Activated CD8-positive, alpha-beta memory T cell treated with anti-CD3 and anti-CD28 coated beads, Interleukin-2, amount 50 U/mL, for 24 hours (primary cell): ENCODE measurements around the gene PPP1R16B.

Source experiments
- DNase-seq: peaks from one replicate; pipeline ENCODE4 v3.0.0-alpha.2; 2020; ENCODE audit errors: extremely low read depth

Gene PPP1R16B

GRCh38 chr20:38877483-38877882, 72.0 kb downstream of the PPP1R16B start:
- DNase-seq, result no peak

DNA sequence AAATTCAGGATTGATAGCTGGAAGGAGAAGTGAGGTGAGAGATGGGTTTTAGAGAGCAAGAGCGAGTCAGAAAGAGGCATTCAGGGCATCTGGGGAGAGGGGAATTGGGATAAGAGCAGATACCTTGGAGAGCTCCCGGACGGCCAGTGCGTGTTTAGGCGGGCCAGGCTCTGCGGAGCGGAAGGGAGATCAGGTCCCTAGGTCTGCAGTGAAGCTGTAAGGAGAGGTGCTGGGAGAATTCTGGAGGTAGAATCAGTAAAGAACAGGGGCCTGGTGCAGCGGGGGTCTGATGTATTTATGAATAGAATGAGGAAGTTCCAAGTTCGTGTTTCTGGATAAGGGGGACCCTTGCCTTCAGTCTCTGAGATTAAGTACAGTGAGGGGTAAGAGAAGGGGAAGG, 73.4 kb downstream of the PPP1R16B start:
- DNase-seq, result no peak

DNA sequence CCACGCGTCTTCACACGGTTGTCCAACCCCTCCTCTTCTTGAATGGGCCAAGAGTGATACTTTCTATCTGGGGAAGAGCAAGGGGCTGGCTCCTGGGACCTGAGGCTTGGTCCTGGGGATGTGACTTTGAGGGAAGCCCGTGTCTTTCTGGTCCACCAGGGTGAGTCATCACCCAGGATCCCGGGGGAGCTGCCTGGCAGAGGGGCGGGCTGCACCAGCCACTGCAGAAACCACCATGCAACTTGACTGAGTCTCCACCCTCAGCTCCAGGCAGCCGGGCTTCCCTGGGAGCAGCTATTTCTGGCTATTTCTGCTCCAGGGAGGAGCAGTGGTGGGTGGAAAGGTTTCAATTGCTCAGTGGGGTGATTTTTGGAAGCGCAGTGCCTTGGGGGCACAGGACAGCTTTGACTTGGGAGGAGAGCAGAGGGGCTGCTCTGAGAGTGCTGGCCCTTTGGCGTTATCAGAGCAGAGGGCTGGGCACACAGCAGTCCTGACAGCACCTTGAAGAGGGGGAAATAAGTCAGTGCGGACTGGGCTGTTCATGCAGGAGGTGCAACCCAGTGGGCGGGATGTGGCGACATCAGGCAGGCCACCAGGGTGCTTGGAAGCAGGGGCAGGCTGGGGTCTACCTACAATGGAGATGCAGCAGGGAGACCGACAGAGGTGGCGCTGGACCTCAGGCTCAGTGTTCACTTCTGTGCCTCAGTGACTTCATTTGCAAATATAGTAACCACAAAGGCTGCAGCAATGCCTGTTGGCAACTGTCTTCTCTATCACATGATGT, 75.6 kb downstream of the PPP1R16B start:
- no peak for DNase-seq

DNA sequence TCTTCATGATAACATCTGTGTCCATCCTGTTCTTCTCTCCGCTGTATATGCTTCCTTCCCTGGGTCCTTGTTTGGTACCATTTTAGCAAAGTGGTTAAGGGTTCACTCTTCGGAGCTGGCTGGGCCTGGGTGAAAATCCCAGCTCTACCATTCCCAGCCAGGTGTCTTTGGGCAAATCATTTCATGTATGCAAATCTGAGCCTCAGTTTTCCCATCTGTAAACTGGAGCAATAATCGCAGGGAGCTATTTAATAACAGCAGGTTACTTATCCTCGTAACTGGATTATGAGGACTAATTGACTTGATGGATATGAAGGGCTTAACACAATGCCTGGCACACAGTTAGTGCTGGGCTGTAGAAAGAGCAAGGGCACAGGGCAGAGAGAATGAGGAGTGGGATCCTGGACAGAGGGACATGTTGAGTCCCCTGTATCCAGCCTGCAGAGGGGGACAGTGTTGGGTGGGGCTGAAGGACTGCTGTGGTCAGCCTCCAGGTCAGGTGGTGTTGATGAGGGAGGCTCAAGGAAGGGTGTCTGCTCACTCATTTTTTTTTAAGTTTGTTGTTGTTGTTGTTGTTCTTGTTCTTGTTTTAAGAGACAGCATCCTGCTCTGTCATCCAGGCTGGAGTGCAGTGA, 76.4 kb downstream of the PPP1R16B start:
- no peak for DNase-seq

- no peak for DNase-seq
Measured at GRCh38 chr20:38882600-38882999, 77.1 kb downstream of the PPP1R16B start.

- no peak for DNase-seq
Measured at GRCh38 chr20:38883081-38883980, 77.8 kb downstream of the PPP1R16B start.

- DNase-seq, result no peak
Measured at GRCh38 chr20:38883981-38884733, 78.7 kb downstream of the PPP1R16B start.

- no peak for DNase-seq
Measured at GRCh38 chr20:38885357-38885756, 79.9 kb downstream of the PPP1R16B start.

- no peak for DNase-seq
Measured at GRCh38 chr20:38888059-38888831, 82.7 kb downstream of the PPP1R16B start.

GRCh38 chr20:38889050-38889449, 83.6 kb downstream of the PPP1R16B start:
- no peak for DNase-seq

- DNase-seq, result no peak
Measured at GRCh38 chr20:38889792-38890496, 84.4 kb downstream of the PPP1R16B start.

GRCh38 chr20:38890497-38890818, 85.0 kb downstream of the PPP1R16B start:
- DNase-seq, result no peak

GRCh38 chr20:38892091-38892981, 86.8 kb downstream of the PPP1R16B start:
- DNase-seq, result no peak

GRCh38 chr20:38893056-38893564, 87.6 kb downstream of the PPP1R16B start:
- DNase-seq, result no peak

- DNase-seq, result peak; percentile 50
Measured at GRCh38 chr20:38893565-38894090, 88.1 kb downstream of the PPP1R16B start.

DNA sequence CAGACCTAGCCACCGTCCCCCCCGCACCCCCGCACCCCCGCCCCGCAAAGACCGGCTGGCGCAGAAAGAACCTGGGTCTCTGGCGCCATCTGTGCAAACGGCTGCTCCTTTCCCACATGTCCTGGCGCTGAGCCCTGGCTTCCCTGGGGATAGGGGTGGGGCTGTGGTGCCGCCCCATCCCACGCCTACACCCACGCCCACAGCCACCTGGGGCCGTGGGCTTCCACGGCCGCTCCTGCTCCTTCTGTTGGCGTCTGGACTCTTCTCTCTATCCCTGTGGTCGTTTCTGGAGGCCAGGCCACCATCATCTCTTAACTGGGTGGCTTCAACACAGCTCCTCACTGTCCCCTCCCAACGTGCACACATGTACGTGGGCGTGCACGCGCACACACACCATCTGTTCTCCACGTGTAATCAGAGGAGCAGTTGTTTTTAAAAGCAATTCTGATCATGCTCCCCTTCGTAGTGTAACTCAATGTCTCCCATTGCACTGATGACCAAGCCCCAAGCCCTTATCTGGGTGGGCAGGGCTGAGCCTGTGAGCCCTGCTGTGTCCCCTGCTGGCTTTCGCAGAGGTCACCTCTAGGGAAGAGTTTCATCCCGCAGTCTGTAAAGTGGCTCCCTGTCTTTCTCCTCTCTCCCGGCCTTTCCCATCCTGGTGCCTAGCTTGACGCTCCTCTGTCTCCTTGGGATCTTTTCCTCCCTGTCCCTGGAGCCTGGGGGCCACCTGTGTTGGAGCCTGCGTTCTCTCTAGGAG, 88.8 kb downstream of the PPP1R16B start:
- DNase-seq, result no peak

- DNase-seq, result no peak
Measured at GRCh38 chr20:38895098-38895949, 89.8 kb downstream of the PPP1R16B start.
